Mucosa of gallbladder (tissue), 1 donor: Measurements from ENCODE around the gene GALNT13. TPM values are rescaled to one million over a fixed set of nuclear protein-coding genes. Genes with fewer than 3 reads are reported as not detected.
A peak's percentile ranks its signal among the peaks of the same experiment; 100 is the strongest.

ENCODE experiments used
- DNase-seq: peaks from one replicate; pipeline ENCODE4 v3.0.0-alpha.2; 2020; ENCODE audit warnings: low spot score
- total RNA-seq: library from RNA; stranded (reverse); gene quantifications from one replicate; pipeline ENCODE4 v1.2.1, GENCODE V29; 2021
- donor health status: DM: no; HTN: no; CAD: no.

GALNT13 gene
- total RNA-seq = 0.23 TPM

DNA sequence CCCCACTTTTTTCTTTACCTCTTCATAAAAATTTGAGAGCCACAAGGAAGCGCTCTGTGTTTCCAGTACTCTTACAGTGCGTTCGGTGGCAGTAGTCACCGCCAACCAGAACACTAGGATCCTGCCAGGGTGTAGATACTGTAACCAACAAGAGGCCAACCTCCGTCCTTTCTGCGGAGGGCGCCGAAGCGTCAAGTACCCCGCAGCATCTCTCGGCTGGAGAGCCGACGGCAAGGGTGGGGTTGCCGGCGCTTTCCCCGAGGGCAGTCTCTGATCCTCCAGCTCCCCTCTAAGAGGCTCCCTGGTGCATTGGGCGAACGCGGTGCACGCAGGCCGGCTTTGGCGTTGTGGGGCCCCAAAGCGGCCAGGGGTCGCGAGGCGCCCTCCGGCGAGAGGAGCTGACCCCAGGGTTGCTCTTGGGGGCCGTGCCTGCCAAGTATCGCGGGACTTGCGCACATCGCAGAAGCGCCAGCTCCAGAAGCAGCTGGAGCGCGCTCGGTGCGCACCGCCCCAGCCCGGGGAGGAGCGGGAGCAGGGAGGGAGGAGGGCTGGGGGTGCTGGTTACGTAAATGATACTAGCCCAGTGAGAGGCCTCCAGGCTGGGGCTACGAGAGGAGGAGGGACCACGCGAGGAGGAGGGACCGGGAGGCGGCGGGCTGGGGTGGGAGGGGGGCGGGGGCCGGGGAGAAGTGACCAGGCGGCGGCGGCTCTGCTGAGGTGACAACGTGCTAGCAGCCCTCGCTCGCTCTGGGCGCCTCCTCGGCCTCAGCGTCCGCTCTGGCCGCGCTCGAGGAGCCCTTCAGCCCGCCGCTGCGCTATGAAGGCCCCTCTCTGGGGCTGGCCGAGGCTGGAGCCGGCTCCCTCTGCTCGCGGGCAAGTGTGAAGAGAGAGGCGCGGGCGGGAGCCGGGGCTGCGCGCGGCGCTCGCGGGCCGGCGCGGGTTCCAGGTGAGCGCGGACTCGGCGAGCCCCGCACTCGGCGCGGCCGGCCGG is at the start of gene GALNT13:
GALNT13 (plus strand) TSS at position 692 of the 991 bp plus-strand sequence.
- peak; percentile 10 for DNase-seq

DNA sequence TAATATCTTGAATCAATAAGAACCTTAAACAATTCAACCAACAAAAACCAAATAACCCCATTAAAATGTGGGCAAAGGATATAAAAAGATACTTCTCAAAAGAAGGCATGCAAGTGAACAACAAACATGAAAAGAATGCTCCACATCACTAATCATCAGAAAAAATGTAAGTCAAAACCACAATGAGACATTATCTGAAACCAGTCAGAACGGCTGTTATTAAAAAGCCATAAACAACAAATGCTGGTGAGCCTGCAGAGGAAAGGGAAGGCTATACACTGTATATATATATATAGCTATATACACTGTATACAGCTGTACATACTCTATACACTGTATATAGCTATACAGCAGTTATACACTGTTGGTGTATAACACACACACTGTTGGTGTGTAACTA is 47.8 kb upstream of the GALNT13 start:
- DNase-seq = no peak

GRCh38 chr2:153828335-153828734 is 43.4 kb upstream of the GALNT13 start:
- DNase-seq = no peak

DNA sequence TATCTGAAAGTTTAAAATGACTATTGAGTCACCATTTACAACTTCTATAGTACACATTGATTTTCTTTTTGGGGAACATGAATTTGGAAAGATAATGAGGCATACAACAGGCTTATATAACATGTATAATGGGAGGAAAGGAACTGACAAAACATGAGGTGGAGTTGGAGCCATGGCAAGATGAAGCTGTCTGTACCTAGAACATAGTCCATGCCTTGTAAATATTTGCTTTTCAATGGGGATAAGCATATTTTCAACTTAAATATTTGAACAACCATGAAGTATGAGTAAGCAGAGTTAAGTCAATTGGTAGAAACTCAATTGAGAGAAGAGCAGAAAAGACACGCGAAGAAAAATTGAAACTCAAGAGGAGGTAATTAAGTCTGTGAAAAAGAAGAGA is 37.1 kb upstream of the GALNT13 start:
- DNase-seq = no peak

- no peak for DNase-seq
Measured at GRCh38 chr2:153858250-153858649, 13.5 kb upstream of the GALNT13 start.

DNA sequence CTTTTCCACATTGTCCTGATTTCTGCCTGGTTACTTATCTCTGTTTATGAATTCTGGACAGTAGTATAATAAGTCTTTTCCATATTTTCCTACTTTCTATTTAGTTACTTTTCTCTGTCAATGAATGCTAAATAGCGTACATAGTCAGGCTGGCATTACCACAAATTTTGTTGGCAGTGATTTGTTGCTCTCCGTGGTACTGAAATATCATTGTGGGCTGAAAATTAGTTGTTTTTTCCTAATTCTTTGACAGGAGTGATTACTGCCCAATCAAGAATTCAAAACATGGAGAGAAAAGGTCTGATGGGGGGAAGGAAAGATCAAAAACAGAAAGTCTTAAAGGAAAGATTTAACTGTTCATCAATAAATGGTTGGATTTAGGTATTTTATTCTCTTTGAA is 7.7 kb upstream of the GALNT13 start:
- DNase-seq = no peak

DNA sequence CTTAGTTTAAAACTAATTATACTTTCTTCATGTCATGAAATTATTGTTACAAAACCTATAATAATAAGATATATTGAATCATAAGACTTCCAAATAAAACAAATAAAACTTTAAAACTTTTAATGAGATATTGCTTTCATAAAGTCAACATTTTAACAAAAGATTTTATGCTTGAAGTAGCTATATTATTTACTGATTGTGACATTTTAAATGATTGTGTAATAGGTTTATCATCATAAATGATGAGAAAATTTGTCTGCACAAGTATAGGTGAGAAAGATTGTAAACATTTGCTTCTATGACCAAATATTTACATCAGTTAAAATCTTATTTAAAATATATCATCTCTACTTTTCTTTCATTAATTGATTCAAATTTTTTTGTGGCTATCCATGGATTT is 5.1 kb upstream of the GALNT13 start:
- DNase-seq = no peak

- no peak for DNase-seq
Measured at GRCh38 chr2:153870308-153870707, 1.4 kb upstream of the GALNT13 start.

- no peak for DNase-seq
Measured at GRCh38 chr2:153872311-153873051, 759 bp downstream of the GALNT13 start.

DNA sequence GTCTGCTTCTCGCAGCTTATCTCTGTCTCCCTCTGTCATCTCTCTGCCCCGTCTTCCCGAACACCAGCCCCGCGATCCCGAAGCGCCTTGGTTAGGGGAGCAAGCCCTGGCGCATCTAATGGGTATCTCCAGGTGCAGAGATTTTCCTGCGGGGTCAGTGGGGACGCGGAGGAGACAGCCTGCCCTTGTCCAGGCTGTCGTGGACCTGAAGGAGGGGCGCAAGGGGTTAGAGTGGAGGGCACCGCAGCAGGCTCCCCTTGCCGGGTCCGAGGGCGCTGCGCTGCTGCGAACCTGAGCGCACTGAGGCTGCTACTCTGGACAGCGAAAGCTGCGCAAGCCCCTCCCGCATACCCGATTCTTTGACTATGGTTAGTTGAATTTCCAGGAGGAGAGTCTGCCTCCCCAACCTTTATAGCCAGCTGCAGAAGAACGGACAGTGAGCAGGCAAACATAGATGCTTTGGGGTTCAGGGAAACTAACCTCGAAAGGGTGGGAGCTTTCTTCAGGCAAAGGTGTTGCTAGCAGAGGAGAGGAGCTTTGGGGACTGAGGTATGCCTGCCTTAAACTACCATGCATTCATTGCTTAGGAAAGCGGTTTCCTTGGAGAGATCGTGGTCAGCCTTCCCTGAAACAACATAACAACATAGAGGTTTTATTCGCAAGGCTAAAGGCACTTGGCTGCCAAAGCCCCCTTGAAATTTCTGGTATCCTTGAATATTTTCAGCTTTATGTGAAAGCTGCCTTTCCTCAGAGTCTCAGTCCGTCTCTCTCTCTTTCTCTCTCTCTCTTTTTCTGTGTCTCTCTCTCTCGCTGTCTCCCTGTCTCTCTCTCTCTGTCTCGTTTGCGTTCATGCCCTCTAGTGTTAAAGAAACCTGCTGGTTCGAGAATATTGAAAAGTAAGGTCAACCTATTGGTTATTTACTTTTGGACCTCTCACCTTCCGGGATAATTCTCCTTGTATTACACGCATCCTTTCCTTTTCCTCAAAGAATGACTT is 1.6 kb downstream of the GALNT13 start:
- no peak for DNase-seq

DNA sequence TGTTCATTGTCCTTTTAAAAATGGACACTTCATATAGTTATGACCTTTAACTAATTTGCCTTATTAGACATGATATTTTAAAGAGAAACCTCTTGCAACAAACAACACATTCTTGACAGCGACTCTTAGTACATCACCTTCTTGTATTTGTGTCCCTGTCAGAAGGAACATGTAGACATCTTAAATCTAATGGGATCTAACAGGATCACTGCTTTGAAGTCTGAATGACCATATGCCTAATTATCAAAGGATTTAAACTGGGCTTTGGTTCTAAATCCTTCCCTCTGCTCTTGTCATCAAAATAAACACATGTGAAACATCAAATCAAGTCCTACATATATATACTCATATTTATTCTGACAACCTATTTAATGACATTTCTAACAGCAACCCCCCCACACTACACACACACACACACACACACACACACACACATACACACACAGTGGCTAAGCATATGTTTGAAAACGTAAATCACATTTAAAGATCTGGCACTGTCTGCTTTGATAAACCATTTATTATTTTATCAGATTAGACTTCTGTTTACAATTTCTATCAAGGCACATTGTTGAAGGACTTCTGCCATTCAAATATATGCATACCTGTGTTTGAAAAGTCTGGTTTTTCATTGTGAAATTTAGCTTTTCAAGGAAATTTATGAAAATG is 4.2 kb downstream of the GALNT13 start:
- DNase-seq = no peak

- no peak for DNase-seq
Measured at GRCh38 chr2:153880926-153881325, 9.2 kb downstream of the GALNT13 start.

GRCh38 chr2:153886833-153887232 is 15.1 kb downstream of the GALNT13 start:
- DNase-seq = no peak

GRCh38 chr2:153890576-153890975 is 18.9 kb downstream of the GALNT13 start:
- no peak for DNase-seq

GRCh38 chr2:153891051-153891450 is 19.3 kb downstream of the GALNT13 start:
- DNase-seq = no peak

DNA sequence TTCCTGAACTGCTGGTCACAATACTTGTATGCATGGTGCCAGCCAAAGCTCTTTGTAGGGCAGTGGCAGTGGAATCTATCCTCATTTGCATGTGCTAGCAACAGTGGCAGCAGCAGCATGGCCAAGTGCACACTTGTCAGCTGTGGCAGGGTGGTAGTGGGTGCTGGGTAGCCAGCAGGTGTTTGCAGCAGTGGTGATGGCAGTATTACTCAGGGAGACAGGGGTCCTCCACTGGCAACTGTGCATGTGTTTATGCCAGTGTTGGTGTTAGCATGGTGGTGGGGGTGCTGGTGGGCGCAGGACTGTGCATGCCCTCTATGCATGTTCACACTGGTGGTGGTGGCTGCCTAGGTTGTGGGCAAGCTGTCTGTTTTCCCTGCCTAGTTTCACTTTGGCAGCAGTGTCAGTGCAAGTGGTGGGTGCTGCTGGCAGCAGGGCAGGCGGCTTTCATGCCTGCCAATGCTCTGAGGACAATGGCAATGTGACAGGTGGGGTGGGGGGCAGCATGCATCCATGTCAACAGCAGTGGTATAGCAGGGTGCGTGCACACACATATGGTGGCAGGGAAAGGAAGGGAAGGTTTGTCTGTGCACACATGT is 41.2 kb downstream of the GALNT13 start:
- no peak for DNase-seq

DNA sequence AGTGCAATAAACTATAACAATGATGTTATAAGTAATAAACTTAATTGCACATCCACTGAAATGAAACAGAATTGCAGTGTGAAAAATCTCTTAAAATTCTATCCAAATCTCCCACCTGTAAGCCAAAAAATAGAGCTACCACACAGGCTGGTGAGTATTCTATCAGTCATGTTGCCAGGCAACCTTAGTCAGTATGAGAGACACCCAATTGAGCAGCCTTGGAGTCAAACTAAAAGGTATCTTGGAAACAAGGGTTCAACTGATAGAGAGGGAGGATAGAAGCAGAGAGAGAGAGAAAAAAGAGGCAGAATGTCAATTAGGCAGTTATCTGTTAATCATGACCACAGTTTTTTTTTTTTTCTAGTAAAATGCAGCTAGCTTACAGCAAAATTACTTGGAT is 45.8 kb downstream of the GALNT13 start:
- DNase-seq = no peak

DNA sequence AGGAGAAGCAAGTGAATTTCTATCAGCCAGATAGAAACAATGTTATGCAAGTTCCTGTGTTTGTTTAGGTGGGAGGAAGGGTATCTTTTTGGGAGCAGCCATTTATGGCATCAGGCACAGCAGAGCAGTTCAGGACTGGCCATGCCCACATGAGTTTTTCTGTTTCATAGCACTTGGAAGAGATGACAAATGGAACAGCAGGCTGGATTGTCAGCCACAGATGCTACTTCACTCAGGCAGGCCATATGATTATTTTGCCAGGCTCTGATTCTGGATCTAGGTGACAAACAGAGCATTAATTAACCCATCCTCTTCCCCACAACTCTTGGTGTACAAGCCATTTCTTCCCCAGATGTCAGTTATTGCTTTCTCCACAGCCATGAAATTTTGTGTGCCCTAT is 63.8 kb downstream of the GALNT13 start:
- no peak for DNase-seq

GRCh38 chr2:153939124-153939796 is 67.5 kb downstream of the GALNT13 start:
- no peak for DNase-seq

GRCh38 chr2:153940511-153940910 is 68.8 kb downstream of the GALNT13 start:
- DNase-seq = no peak
